ENCODE results near the gene FRMD8.

Gene FRMD8

DNA sequence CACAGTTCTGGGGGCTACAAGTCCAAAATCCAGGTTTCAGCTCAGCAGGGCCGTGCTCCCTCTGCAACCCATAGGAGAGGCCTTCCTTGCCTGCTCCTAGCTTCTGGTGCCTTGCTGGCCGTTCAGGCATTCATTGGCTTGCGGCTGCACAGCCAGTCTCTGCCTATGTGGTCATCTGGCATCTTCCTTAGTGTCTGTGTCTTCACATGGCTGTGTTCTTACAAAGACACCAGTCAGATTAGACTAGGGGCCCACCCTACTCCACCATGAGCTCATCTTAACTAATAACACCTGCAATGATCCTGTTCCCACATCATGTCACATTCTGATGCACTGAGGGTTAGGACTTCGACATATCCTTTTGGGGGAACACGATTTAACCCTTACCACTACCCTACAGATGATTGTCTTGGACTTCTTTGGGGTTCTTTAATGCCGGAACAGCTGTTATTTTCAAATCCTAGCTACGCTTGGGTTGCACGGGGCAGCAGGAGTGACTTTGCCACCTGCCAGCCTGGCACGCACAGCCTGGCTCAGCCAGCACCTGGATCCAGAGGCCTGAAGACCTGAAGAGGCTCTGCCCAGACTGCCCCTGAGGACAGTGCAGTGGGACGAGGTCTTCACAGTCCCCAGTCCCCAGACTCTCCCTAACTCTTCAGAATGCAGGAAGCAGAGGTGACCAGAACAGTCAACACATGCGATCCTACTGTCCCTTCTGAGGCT, 28.5 kb downstream of the FRMD8 start:
- no peak for DNase-seq (ENCODE audit: low read depth)

DNA sequence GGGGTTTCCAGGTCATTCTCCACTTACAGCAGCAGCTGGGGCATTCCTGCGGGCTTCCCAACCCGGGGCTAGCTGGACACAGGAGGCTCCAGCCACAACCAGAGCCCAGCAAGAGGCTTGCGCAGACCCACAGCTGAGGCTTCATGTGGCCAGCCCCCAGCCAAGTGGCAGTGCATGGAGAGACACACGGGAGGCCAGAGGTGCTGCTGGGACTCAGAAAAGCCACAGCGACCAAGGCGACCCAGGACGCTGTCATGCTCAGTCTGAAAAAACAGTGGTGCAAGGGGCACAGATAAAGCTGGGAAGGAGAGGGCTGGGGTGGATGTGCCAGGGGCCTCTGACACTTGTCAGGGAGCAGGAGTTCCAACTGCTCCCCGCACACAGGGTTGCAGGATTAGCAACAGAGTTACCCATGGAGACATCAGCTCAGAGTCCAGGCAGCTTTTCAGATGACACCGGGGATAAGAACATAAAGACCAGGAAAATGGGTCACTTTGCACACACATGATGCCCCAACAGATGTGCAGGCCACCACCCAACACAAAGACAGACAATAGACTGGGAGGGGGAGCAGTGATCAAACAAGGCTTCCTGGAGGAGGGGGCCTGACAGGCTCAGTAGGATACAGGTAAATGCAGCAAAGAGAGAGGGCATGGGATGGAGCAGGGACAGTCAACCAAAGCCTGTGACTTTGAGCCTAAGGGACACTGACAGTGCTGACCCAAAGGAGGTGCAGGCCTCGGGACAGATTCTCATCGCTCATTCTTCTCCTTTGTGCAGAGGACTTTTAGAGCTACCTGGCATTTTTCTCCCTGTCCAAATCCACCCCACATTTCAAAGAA, 29.3 kb downstream of the FRMD8 start:
- DNase-seq (ENCODE audit: low read depth), result no peak

DNA sequence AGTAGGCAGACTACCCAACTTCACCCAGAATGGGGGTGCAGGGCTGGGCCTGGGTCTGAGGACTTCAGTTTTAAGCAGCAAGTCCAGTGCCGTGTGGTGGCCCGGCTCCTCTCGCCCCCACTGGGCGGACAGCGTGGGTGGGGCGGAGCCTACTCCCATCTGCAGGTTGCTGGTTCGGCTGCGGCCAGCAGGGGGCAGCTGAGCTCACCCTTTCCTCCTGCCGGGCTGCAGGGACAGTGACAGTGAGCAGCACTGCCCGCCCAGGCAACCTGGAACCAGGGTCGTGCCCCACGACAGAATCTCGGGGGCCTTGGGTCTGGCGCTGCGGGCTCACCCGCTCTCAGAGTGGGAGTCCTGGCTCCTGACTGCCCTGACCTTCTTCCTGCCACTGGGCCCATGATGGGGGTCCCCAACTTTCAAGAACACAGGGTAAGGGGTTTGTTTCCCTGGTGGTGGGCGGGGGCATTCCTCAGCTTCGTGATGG, 29.9 kb downstream of the FRMD8 start:
- DNase-seq (ENCODE audit: low read depth), result peak; percentile 87

GRCh38 chr11:65416841-65417701, 30.6 kb downstream of the FRMD8 start:
- no peak for DNase-seq (ENCODE audit: low read depth)

DNA sequence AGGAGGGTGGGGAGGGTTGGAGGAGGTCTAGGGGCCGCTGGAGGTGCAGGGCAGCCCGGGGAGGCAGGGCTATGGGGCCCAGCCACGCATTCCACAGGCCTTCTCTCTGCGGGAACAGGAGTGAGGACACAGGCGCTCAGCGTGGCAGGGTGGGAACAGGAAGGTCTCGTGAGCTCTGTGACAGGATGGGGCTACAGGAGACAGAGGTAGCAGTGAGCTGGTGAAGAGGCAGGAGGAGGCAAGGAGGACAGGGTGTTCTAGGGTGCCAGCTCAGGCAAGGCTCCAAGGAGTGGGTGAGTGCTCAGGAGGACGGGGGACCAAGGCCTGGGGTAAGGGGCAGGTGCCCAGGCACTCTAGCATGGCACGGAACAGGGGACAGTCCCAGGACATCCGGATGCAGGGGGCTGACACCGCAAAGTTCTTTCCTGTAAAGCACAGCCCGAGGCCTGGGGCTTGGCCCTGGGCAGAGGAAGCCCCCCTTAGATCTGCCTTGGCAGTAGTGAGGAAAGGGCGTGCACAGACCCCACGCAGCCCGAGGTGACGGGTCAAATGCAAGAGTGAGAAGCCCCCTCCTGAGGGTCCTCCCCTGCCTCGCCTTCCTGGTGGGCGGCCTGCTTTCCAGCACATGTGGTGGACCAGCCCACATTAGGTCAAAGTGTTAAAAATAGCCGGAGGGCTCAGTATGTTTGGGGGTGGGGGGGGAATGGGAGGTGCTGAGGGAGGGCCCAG, 31.4 kb downstream of the FRMD8 start:
- DNase-seq (ENCODE audit: low read depth), result no peak

GRCh38 chr11:65418431-65418680, 31.9 kb downstream of the FRMD8 start:
- no peak for DNase-seq (ENCODE audit: low read depth)

GRCh38 chr11:65418681-65419459, 32.4 kb downstream of the FRMD8 start:
- peak; percentile 50 for DNase-seq (ENCODE audit: low read depth)

GRCh38 chr11:65419460-65419771, 33.0 kb downstream of the FRMD8 start:
- DNase-seq (ENCODE audit: low read depth), result no peak

- DNase-seq (ENCODE audit: low read depth), result peak; percentile 49
Observed at GRCh38 chr11:65419772-65420481, 33.5 kb downstream of the FRMD8 start.

- no peak for DNase-seq (ENCODE audit: low read depth)
Observed at GRCh38 chr11:65420506-65420905, 34.1 kb downstream of the FRMD8 start.

DNA sequence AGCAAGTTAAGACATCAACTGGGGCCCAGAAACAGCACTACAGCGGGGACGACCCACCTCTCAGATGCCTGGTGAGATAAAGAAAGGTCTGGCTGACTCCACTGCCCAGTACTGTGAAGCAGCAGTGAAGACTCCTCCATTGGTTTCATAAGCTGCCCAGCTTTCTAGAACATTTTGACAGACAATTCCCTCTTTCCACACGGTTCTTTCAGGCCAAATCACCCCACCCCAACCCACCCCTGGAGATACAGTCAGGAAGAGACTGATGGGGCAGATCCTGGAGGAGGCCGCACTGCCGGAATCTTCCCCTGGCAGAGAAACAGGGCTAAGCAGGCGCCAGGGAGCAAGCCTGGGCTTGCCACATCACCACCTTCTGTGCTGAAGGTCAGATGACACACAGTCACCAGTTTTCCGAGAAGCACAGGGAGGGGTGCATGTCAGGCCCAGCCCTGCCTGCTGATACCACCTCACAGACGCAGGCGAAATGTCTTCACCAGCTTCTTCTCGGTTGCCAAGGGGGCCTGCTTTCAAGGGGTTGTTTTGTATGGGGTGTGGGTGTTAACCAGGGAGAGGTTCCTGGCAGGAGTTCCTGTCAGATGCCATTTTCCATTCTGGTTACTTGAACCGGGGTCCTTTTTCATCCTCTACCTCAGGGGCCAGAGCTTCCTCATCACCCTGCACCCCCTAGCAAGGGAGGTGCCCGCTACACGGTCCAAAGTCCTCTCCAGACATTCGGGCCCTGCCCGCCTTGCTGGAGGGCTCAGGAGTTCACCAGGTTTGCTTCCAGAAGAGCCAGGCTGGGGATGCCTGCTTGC, 34.7 kb downstream of the FRMD8 start:
- DNase-seq (ENCODE audit: low read depth), result peak; percentile 82

DNA sequence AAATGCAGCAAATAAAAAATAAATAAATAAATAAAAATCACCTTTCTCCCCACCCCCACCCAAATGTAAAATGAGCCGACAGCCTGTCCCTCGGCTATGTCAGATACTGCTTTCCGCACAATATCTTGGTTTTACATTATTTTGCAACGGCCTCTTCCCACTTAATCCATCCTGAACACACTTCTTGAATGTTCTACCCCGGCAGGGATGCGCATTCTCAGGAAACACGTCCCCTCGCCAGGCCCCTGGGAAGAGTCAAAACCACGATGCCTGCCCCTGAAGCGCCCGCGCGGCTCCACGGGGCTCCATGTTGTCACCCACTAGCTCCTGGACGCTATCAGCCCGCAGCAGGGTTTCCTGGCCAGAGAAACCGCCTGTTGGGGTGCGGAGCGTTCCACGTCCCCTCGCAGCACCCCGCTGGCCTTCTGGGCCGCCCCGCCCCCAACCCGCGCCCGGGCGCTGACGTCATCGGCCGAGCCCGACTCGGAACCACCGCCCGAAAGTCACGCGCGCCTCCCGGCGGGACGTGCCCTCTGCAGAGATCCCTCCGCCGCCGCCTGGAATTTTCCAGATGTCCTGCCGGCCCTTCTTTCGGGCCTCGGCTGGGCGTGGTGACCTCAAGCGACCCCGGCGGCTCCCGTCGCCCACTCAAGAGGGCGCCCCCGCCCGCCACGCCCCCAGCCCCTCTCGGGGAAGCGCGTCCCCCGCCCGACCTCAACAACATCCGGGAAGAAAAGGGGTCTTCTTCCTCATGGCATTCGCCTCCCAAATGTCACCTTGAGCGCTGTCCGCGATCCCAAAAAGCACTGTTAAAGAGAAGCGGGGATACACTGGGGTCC, 35.6 kb downstream of the FRMD8 start:
- DNase-seq (ENCODE audit: low read depth), result peak; percentile 80

GRCh38 chr11:65422633-65423515, 36.4 kb downstream of the FRMD8 start, which contains the start of gene NEAT1:
TSS of gene NEAT1 (plus strand) at chr11:65422798.
- peak; percentile 72 for DNase-seq (ENCODE audit: low read depth)

GRCh38 chr11:65423516-65424204, 37.2 kb downstream of the FRMD8 start:
- DNase-seq (ENCODE audit: low read depth), result no peak

DNA sequence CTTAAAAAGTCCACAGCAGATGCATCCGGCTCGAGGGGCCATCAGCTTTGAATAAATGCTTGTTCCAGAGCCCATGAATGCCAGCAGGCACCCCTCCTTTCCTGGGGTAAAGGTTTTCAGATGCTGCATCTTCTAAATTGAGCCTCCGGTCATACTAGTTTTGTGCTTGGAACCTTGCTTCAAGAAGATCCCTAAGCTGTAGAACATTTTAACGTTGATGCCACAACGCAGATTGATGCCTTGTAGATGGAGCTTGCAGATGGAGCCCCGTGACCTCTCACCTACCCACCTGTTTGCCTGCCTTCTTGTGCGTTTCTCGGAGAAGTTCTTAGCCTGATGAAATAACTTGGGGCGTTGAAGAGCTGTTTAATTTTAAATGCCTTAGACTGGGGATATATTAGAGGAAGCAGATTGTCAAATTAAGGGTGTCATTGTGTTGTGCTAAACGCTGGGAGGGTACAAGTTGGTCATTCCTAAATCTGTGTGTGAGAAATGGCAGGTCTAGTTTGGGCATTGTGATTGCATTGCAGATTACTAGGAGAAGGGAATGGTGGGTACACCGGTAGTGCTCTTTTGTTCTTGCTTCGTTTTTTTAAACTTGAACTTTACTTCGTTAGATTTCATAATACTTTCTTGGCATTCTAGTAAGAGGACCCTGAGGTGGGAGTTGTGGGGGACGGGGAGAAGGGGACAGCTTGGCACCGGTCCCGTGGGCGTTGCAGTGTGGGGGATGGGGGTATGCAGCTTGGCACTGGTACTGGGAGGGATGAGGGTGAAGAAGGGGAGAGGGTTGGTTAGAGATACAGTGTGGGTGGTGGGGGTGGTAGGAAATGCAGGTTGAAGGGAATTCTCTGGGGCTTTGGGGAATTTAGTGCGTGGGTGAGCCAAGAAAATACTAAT, 38.0 kb downstream of the FRMD8 start:
- no peak for DNase-seq (ENCODE audit: low read depth)
